HG03565 (cell line): ENCODE measurements around the gene REXO5.
A peak's percentile ranks its signal among the peaks of the same experiment; 100 is the strongest.

ENCODE experiments used
- ATAC-seq: cut with Tn5 transposase; IDR thresholded peaks from one replicate; pipeline ENCODE4 v1.9.1; 2021; ENCODE audit warnings: mild to moderate bottlenecking, moderate library complexity; ENCODE audit not compliant: unreplicated experiment

REXO5 gene

GRCh38 chr16:20870122-20870820 lies 63.9 kb downstream of the REXO5 start:
- no peak for ATAC-seq

GRCh38 chr16:20871258-20871657 lies 64.9 kb downstream of the REXO5 start:
- ATAC-seq: no peak

- ATAC-seq: no peak
Measured at GRCh38 chr16:20871941-20872815, 65.9 kb downstream of the REXO5 start.

- ATAC-seq: no peak
Measured at GRCh38 chr16:20873331-20873730, 67.0 kb downstream of the REXO5 start.

- ATAC-seq: no peak
Measured at GRCh38 chr16:20874088-20874581, 67.8 kb downstream of the REXO5 start.

GRCh38 chr16:20875355-20875650 lies 69.0 kb downstream of the REXO5 start:
- ATAC-seq: no peak

- ATAC-seq: no peak
Measured at GRCh38 chr16:20878682-20879147, 72.4 kb downstream of the REXO5 start.

GRCh38 chr16:20879175-20880040 lies 73.1 kb downstream of the REXO5 start:
- ATAC-seq: peak; percentile 24

- ATAC-seq: no peak
Measured at GRCh38 chr16:20880867-20881502, 74.7 kb downstream of the REXO5 start.

- ATAC-seq: no peak
Measured at GRCh38 chr16:20881503-20881878, 75.2 kb downstream of the REXO5 start.

GRCh38 chr16:20883554-20884239 lies 77.4 kb downstream of the REXO5 start:
- ATAC-seq: no peak

- no peak for ATAC-seq
Measured at GRCh38 chr16:20884240-20884556, 77.9 kb downstream of the REXO5 start.

GRCh38 chr16:20886320-20886719 lies 80.0 kb downstream of the REXO5 start:
- ATAC-seq: no peak

- no peak for ATAC-seq
Measured at GRCh38 chr16:20887207-20887606, 80.9 kb downstream of the REXO5 start.

- no peak for ATAC-seq
Measured at GRCh38 chr16:20889625-20890275, 83.4 kb downstream of the REXO5 start.

GRCh38 chr16:20894388-20894787 lies 88.1 kb downstream of the REXO5 start:
- no peak for ATAC-seq

GRCh38 chr16:20897253-20897897 lies 91.0 kb downstream of the REXO5 start:
- no peak for ATAC-seq

GRCh38 chr16:20897922-20898321 lies 91.6 kb downstream of the REXO5 start:
- ATAC-seq: no peak

GRCh38 chr16:20899071-20899470 lies 92.7 kb downstream of the REXO5 start:
- no peak for ATAC-seq
